ENCODE data around the gene VIM. TPM values are rescaled to one million over a fixed set of nuclear protein-coding genes. Genes with fewer than 3 reads are reported as not detected.

Gene VIM
- polyA plus RNA-seq, 1 donor, result 706 TPM

DNA sequence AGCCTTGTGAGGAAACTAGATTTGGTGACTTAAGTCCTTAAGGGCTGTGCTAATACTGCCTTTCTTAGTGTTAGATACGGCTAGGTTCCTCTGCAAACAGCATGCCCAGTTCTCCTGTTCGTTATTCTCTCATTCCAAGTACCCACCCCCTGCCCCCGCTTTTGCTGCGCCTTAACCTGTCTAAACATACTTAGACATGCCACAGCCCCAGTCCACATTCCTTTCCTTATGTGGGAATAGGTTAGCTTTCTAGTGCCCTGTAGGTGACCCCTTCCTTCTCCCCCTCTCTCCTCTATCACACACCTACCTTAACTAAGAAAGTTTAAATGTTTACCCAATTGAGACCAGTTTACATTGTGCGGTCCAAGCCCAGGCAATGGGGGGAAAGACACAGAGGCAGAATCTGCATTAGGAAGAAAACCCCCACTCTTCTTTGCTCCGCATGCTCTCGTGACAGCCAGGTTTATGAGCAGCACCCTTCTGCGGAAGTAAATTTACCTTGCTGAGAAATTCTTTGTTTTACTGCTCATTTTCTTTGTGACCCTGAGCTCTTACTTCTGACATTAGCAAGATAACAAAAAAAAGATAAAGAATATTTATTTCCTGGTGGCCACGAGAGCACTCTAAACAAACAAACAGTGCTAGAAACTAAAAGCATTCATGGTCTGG, 48.8 kb downstream of the VIM start:
- WGBS (ENCODE audit: insufficient coverage, low lambda C conversion rate), result 71% methylated on average over 6 of the region's 9 CpGs
- no peaks in the 10 kb centered on the region for H3K27me3 ChIP-seq (ENCODE audit: control insufficient read depth, insufficient read depth, low read length)
- H3K9me3 ChIP-seq (ENCODE audit: control insufficient read depth, low read depth, low read length), result peaks cover 4% of the 10 kb centered on the region
- H3K4me3 ChIP-seq (ENCODE audit: low read length), result no peak overlapping the region
- no peaks in the 10 kb centered on the region for H3K4me1 ChIP-seq (ENCODE audit: control insufficient read depth, insufficient read depth, low read length)
- DNase-seq, result no peak
- no peaks in the 10 kb centered on the region for H3K36me3 ChIP-seq (ENCODE audit: control insufficient read depth, insufficient read depth, low read length)
- H3K27ac ChIP-seq (ENCODE audit: low read length), result no peak overlapping the region

DNA sequence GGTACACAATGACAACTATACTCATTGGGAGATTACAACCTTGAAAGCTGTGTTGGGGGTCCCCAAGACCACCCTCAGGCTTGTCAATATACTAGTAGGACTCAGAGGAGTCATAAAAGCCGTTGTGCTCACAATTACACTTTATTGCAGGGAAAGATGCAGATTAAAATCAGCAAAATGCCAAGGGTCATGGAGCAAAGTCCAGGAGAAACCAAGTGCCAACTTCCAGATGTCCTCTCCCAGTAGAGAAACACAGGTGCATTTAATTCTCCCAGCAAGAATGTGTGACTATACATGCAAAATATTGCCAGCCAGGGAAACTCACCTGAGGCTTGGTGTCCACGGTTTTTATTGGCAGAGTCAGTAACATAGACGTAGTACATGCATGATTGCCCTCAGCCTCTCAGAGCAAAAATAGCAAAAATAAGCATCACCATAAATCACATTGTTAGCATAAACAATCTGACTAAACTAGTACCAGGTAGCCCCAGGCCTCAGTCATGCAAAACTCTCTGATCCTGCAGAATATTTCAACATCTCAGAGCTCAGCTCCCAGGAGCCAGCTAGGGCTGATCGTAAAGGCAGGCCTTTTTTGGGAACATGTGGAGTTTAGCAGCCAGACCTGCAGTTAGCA, 50.7 kb downstream of the VIM start:
- no CpG with 5 or more reads among the region's 4 CpGs for WGBS (ENCODE audit: insufficient coverage, low lambda C conversion rate)
- Histone ChIP-seq H3K4me1 (ENCODE audit: control insufficient read depth, insufficient read depth, low read length) (no peaks in the 10 kb centered on the region), H3K9me3 (ENCODE audit: control insufficient read depth, low read depth, low read length) (peaks cover 4% of the 10 kb centered on the region), H3K27ac (ENCODE audit: low read length) (no peak overlapping the region), H3K27me3 (ENCODE audit: control insufficient read depth, insufficient read depth, low read length) (no peaks in the 10 kb centered on the region), H3K36me3 (ENCODE audit: control insufficient read depth, insufficient read depth, low read length) (no peaks in the 10 kb centered on the region), H3K4me3 (ENCODE audit: low read length) (no peak overlapping the region)
- DNase-seq, result no peak

DNA sequence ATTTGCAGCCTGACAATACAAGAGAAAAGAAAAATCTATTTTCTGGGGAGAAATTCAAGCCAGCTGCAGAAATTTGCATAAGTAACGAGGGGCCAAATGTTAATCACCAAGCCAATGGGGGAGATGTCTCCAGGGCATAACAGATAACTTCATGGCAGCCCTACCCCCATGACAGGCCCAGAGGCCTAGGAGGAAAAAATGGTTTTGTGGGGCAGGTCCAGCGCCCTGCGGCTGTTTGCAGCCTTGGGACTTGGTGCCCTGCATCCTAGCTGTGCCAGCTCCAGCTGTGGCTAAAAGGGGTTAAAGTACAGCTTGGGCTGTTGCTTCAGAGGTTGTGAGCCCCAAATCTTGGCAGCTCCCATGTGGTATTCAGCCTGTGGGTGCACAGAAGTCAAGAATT, 54.3 kb downstream of the VIM start:
- no CpG with 5 or more reads among the region's 3 CpGs for WGBS (ENCODE audit: insufficient coverage, low lambda C conversion rate)
- H3K4me1 ChIP-seq (ENCODE audit: control insufficient read depth, insufficient read depth, low read length), result no peaks in the 10 kb centered on the region
- H3K36me3 ChIP-seq (ENCODE audit: control insufficient read depth, insufficient read depth, low read length), result no peaks in the 10 kb centered on the region
- no peak overlapping the region for H3K4me3 ChIP-seq (ENCODE audit: low read length)
- DNase-seq, result no peak
- H3K9me3 ChIP-seq (ENCODE audit: control insufficient read depth, low read depth, low read length), result no peaks in the 10 kb centered on the region
- peaks cover 6% of the 10 kb centered on the region for H3K27me3 ChIP-seq (ENCODE audit: control insufficient read depth, insufficient read depth, low read length)
- no peak overlapping the region for H3K27ac ChIP-seq (ENCODE audit: low read length)

GRCh38 chr10:17286562-17287550, 58.8 kb downstream of the VIM start:
- no peak for DNase-seq
- WGBS (ENCODE audit: insufficient coverage, low lambda C conversion rate), result 79% methylated on average over 5 of the region's 10 CpGs
- Histone ChIP-seq H3K4me1 (ENCODE audit: control insufficient read depth, insufficient read depth, low read length) (no peaks in the 10 kb centered on the region), H3K9me3 (ENCODE audit: control insufficient read depth, low read depth, low read length) (no peaks in the 10 kb centered on the region), H3K36me3 (ENCODE audit: control insufficient read depth, insufficient read depth, low read length) (no peaks in the 10 kb centered on the region), H3K4me3 (ENCODE audit: low read length) (no peak overlapping the region), H3K27ac (ENCODE audit: low read length) (no peak overlapping the region), H3K27me3 (ENCODE audit: control insufficient read depth, insufficient read depth, low read length) (peaks cover 6% of the 10 kb centered on the region)

Other genes starting within 250 kb of the VIM start
- 73.9 TPM for gene CUBN, start 98.4 kb upstream of the VIM start, polyA plus RNA-seq
- gene TRDMT1, start 26.6 kb upstream of the VIM start, polyA plus RNA-seq, result 6.2 TPM
- gene ST8SIA6, start 226.4 kb downstream of the VIM start, polyA plus RNA-seq, result 3.0 TPM